Activated naive CD8-positive, alpha-beta T cell treated with anti-CD3 and anti-CD28 coated beads, Interleukin-2, amount 50 U/mL, for 24 hours (primary cell): ENCODE data around the gene CTTNBP2NL.
A peak's percentile ranks its signal among the peaks of the same experiment; 100 is the strongest.

ENCODE experiments used
- ATAC-seq: fragments of 150-1000 bp; cut with Tn5 transposase; one replicate; pipeline ENCODE4 v1.10.0; 2021
- DNase-seq: peaks from one replicate; pipeline ENCODE4 v3.0.0; 2021
- H3K27ac Mint-ChIP-seq: one replicate; pipeline ENCODE4 v1.8.0; 2021; ENCODE audit warnings: mild to moderate bottlenecking, mixed read lengths
- H3K27me3 Mint-ChIP-seq: one replicate; pipeline ENCODE4 v1.8.0; 2021; ENCODE audit warnings: mixed read lengths
- H3K36me3 Mint-ChIP-seq: one replicate; pipeline ENCODE4 v1.8.0; 2021; ENCODE audit warnings: low read depth, mixed read lengths
- H3K4me1 Mint-ChIP-seq: one replicate; pipeline ENCODE4 v1.8.0; 2021; ENCODE audit warnings: mixed read lengths
- H3K4me3 Mint-ChIP-seq: one replicate; pipeline ENCODE4 v1.8.0; 2021; ENCODE audit warnings: mild to moderate bottlenecking, moderate library complexity, mixed read lengths
- H3K9me3 Mint-ChIP-seq: one replicate; pipeline ENCODE4 v1.8.0; 2021; ENCODE audit warnings: mixed read lengths

CTTNBP2NL gene, protein sequence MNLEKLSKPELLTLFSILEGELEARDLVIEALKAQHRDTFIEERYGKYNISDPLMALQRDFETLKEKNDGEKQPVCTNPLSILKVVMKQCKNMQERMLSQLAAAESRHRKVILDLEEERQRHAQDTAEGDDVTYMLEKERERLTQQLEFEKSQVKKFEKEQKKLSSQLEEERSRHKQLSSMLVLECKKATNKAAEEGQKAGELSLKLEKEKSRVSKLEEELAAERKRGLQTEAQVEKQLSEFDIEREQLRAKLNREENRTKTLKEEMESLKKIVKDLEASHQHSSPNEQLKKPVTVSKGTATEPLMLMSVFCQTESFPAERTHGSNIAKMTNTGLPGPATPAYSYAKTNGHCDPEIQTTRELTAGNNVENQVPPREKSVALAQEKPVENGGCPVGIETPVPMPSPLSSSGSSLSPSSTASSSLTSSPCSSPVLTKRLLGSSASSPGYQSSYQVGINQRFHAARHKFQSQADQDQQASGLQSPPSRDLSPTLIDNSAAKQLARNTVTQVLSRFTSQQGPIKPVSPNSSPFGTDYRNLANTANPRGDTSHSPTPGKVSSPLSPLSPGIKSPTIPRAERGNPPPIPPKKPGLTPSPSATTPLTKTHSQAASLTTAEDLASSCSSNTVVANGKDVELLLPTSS

GRCh38 chr1:112395821-112396652, at the start of gene CTTNBP2NL:
Gene CTTNBP2NL, plus strand, starts transcription at chr1:112396214. Its CDS starts 19,952 bp downstream, at chr1:112416166.
- Mint-ChIP-seq H3K27me3 (peaks cover 19% of the 10 kb centered on the region), H3K36me3 (no peaks in the 10 kb centered on the region), H3K27ac (peak within 1 kb of the TSS; percentile 78), H3K4me1 (peaks cover 29% of the 10 kb centered on the region), H3K4me3 (peak within 1 kb of the TSS; percentile 89), H3K9me3 (no peaks in the 10 kb centered on the region)
- ATAC-seq (peak; percentile 91), DNase-seq (peak; percentile 86)

GRCh38 chr1:112346801-112347350, 49.1 kb upstream of the CTTNBP2NL start:
- H3K27ac Mint-ChIP-seq = no peak overlapping the region
- H3K9me3 Mint-ChIP-seq = peaks cover 15% of the 10 kb centered on the region
- no peaks in the 10 kb centered on the region for H3K36me3 Mint-ChIP-seq
- no peak overlapping the region for H3K4me3 Mint-ChIP-seq
- DNase-seq (no peak), ATAC-seq (no peak)
- peaks cover 18% of the 10 kb centered on the region for H3K4me1 Mint-ChIP-seq
- H3K27me3 Mint-ChIP-seq = peaks cover 10% of the 10 kb centered on the region

DNA sequence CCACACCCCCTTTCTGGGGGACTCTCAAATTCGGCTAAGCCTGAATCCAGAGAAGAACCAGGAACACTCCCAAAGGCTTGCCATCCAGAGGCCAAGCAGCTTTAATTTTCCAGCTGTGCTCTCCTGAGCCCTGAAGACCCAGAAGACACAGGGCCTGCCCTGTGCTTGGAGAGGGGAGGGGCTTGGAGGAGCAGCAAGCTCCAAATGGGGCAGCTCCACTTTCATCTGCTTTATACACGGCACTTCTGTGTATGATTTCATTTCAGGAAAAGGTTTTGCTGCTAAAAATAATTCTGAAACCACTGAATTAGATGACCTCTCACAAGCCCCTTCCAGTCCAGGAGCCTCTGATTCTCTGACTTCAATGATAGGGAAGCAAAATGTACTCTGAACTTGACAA, 39.2 kb upstream of the CTTNBP2NL start:
- Mint-ChIP-seq H3K9me3 (no peaks in the 10 kb centered on the region), H3K36me3 (no peaks in the 10 kb centered on the region), H3K27ac (no peak overlapping the region), H3K4me1 (no peaks in the 10 kb centered on the region), H3K4me3 (no peak overlapping the region), H3K27me3 (peaks cover 15% of the 10 kb centered on the region)
- ATAC-seq = no peak
- DNase-seq = no peak

- Mint-ChIP-seq H3K4me1 (no peaks in the 10 kb centered on the region), H3K27ac (no peak overlapping the region), H3K27me3 (peaks cover 19% of the 10 kb centered on the region), H3K4me3 (no peak overlapping the region), H3K9me3 (no peaks in the 10 kb centered on the region), H3K36me3 (no peaks in the 10 kb centered on the region)
- ATAC-seq (no peak), DNase-seq (no peak)
Observed at GRCh38 chr1:112357467-112357866, 38.5 kb upstream of the CTTNBP2NL start.

DNA sequence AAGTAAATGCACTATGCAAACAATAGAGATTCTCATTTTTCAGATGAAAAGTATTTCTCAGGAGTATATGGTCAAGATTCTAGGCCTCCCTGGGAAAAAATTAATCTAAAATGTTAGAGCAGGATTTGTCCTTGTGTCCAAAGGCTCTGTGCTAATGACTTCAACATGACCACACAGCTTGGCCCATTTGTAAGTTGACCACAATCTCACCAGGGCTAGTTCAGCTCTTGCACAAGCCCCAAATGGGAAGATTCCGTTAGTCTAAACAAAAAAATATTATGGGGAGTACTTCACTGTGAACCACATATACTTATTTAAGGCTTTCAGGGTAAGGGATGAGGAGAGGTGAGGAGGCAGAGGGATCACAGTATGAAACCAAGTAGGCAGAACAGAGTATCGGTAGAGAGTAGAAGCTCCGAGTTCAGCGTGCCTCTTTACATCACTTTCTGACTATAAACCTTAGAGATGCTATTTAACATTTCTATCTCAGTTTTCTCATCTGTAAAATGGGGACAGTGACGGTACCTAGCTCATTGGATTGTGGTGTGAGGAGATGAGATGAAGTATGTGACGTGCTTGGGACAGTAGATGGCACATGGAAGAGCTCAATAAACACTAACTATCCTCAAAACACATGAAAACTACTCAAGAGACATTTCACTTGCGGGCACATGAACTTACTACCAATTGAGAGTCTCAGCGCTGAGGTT, 37.8 kb upstream of the CTTNBP2NL start:
- no peak for DNase-seq
- Mint-ChIP-seq H3K9me3 (no peaks in the 10 kb centered on the region), H3K27me3 (peaks cover 19% of the 10 kb centered on the region), H3K4me1 (no peaks in the 10 kb centered on the region), H3K4me3 (no peak overlapping the region), H3K27ac (no peak overlapping the region), H3K36me3 (no peaks in the 10 kb centered on the region)
- no peak for ATAC-seq

DNA sequence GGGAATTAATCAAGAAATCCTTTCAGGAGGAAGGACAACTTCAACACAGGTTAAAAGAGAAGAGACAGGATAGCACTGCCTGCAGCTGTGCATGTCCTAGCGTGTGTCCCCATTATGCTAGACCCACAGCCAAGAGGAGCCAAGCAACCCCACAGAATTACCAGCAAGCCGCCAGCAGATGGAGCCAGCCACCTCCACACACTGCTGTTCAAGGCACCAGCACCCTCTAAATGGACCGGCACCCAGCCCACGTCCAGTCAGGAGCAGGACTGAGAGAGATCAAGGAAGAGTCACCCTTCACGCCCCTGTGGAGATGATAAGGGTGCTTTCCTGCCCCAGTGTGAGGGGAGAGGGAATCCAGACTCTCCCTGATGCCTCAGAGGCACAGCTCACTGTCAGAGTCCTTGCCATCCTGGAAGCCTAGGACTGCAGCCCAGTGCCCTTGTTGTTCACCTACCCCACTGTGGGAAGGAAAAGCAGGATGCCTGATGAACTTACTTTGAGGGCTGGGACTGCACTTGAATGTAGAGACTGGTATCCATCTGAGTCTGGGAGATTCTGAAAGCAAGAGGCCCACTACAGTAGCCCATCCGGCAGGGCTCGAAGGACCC, 37.1 kb upstream of the CTTNBP2NL start:
- DNase-seq (peak; percentile 42), ATAC-seq (peak; percentile 40)
- Mint-ChIP-seq H3K4me3 (no peak overlapping the region), H3K27ac (no peak overlapping the region), H3K27me3 (peaks cover 16% of the 10 kb centered on the region), H3K4me1 (no peaks in the 10 kb centered on the region), H3K36me3 (no peaks in the 10 kb centered on the region), H3K9me3 (no peaks in the 10 kb centered on the region)

DNA sequence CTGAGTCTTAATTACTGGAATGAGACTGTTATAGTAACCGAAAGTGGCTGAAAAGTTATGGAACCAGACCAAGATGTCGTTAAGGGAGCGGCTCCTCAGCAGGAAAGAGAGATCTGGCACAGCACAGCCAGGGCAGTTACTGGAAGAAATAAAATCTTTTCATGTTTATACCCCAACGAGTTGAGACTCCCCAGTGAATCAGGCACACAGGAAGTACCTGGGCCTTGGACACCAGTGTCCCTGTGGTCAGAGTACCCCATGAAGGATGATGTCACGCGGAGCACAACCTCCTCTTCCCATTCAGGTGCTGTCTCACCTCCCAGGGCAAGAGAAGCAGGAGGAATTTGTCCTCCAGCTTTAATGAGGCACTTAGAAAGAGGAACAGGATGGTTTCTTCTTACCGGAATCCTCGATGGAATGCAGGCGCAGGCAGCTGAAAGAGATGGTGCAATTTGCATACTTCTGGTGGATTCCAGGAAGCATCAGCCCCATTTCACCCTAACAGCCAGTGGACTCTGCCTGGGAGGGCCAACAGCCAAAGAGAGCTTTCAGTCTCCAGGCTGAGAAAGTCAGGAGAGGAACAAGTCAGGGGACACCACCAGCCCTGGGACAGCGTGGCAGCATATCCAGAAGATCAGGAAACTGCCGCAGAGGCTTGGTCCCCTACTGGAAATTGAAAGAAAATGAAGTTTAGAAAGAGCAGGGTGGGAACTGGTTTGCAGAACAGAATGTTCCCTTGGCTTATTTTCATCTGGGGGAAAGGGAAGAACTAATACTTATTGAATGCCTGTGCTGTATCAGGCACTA, 35.9 kb upstream of the CTTNBP2NL start:
- Mint-ChIP-seq H3K27me3 (peaks cover 17% of the 10 kb centered on the region), H3K36me3 (no peaks in the 10 kb centered on the region), H3K9me3 (no peaks in the 10 kb centered on the region), H3K4me3 (no peak overlapping the region), H3K4me1 (no peaks in the 10 kb centered on the region), H3K27ac (no peak overlapping the region)
- DNase-seq = no peak
- ATAC-seq = no peak

DNA sequence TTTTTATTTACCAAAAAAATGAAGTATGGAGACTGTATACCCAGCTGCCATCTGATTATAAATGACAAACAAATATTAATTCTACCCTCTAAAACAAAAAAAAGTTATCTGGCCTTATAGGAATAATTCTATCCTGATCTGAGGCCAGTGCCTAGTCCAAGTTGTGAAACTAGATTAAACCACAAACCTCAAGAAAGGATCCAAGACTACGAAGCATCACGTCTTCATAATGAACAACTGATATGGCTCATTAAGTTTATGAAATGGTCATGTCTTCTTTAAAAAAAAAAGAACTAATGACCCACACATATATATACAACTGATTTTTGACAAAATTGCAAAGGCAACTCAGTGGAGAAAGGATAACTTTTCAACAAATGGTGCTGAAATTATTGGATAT, 32.4 kb upstream of the CTTNBP2NL start:
- ATAC-seq (no peak), DNase-seq (no peak)
- Mint-ChIP-seq H3K4me1 (no peaks in the 10 kb centered on the region), H3K27me3 (peaks cover 16% of the 10 kb centered on the region), H3K36me3 (no peaks in the 10 kb centered on the region), H3K9me3 (no peaks in the 10 kb centered on the region), H3K4me3 (no peak overlapping the region), H3K27ac (no peak overlapping the region)

- H3K4me1 Mint-ChIP-seq = no peaks in the 10 kb centered on the region
- H3K9me3 Mint-ChIP-seq = no peaks in the 10 kb centered on the region
- no peak for ATAC-seq
- no peak overlapping the region for H3K27ac Mint-ChIP-seq
- DNase-seq = no peak
- peaks cover 38% of the 10 kb centered on the region for H3K27me3 Mint-ChIP-seq
- no peak overlapping the region for H3K4me3 Mint-ChIP-seq
- no peaks in the 10 kb centered on the region for H3K36me3 Mint-ChIP-seq
Observed at GRCh38 chr1:112368198-112368597, 27.8 kb upstream of the CTTNBP2NL start.

- no peaks in the 10 kb centered on the region for H3K4me1 Mint-ChIP-seq
- H3K9me3 Mint-ChIP-seq = no peaks in the 10 kb centered on the region
- peak; percentile 97 for ATAC-seq
- H3K4me3 Mint-ChIP-seq = no peak overlapping the region
- H3K27me3 Mint-ChIP-seq = peaks cover 41% of the 10 kb centered on the region
- DNase-seq = peak; percentile 90
- H3K36me3 Mint-ChIP-seq = no peaks in the 10 kb centered on the region
- no peak overlapping the region for H3K27ac Mint-ChIP-seq
Observed at GRCh38 chr1:112369392-112370285, 26.4 kb upstream of the CTTNBP2NL start.

GRCh38 chr1:112370996-112371395, 25.0 kb upstream of the CTTNBP2NL start:
- H3K36me3 Mint-ChIP-seq = no peaks in the 10 kb centered on the region
- H3K4me1 Mint-ChIP-seq = no peaks in the 10 kb centered on the region
- H3K27ac Mint-ChIP-seq = no peak overlapping the region
- H3K9me3 Mint-ChIP-seq = no peaks in the 10 kb centered on the region
- DNase-seq (no peak), ATAC-seq (no peak)
- H3K4me3 Mint-ChIP-seq = no peak overlapping the region
- peaks cover 46% of the 10 kb centered on the region for H3K27me3 Mint-ChIP-seq

DNA sequence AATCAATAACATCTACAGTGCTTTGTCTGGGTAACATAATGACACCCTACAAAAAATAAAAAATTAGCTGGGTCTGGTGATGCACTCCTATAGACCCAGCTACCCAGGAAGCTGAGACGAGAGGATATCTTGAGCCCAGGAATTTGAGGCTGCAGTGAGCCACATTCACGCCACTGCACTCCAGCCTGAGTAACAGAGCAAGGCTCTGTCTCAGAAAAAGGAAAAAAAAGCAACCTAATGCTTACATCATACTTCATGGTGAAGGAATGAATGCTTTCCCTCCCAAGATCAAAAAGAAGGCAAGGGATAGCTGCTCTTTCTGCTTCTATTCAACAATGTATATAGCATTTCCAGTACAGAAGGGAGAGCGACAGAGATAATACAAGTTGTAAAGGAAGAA, 24.2 kb upstream of the CTTNBP2NL start:
- Mint-ChIP-seq H3K4me3 (no peak overlapping the region), H3K36me3 (no peaks in the 10 kb centered on the region), H3K4me1 (no peaks in the 10 kb centered on the region), H3K27me3 (peaks cover 49% of the 10 kb centered on the region), H3K9me3 (no peaks in the 10 kb centered on the region), H3K27ac (no peak overlapping the region)
- DNase-seq (no peak), ATAC-seq (no peak)
